HG03565 (cell line): ENCODE data around the gene SCARF1.

Source experiments
- ATAC-seq: cut with Tn5 transposase; IDR thresholded peaks from one replicate; pipeline ENCODE4 v1.9.1; 2021; ENCODE audit warnings: mild to moderate bottlenecking, moderate library complexity; ENCODE audit not compliant: unreplicated experiment

Gene SCARF1

DNA sequence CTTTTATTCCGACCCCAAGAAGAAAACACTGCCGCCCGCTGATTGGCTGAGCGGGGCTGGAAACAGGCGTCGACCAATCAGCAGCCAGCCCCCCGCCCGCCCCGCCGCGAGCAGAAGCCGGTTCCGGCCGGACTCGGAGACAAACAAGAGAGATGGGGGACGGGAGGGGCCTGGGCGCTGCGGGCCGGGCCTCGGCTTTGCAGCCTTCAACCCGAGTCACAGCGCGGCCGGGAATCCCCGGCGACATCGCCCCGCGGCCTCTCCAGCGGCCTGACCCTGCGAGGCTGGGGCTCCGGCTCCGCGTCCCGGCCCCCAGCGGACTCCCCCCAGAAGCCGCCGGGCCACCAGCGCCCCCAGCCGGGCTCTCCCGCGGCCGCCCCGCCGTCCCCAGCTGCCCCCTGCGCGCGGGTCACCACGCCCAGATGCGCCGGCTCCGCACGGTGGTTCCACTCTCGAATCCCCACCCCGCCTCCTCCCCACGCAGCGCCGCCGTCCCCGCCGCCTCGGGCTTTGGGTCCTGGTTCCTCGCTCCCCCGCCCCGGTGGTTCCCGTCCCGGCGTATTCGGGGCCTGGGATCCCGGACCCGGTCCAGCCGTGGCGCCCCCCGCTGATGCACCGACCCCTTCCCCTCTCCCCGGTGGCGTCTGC lies 16.6 kb downstream of the SCARF1 start:
- ATAC-seq, result peak; percentile 36

DNA sequence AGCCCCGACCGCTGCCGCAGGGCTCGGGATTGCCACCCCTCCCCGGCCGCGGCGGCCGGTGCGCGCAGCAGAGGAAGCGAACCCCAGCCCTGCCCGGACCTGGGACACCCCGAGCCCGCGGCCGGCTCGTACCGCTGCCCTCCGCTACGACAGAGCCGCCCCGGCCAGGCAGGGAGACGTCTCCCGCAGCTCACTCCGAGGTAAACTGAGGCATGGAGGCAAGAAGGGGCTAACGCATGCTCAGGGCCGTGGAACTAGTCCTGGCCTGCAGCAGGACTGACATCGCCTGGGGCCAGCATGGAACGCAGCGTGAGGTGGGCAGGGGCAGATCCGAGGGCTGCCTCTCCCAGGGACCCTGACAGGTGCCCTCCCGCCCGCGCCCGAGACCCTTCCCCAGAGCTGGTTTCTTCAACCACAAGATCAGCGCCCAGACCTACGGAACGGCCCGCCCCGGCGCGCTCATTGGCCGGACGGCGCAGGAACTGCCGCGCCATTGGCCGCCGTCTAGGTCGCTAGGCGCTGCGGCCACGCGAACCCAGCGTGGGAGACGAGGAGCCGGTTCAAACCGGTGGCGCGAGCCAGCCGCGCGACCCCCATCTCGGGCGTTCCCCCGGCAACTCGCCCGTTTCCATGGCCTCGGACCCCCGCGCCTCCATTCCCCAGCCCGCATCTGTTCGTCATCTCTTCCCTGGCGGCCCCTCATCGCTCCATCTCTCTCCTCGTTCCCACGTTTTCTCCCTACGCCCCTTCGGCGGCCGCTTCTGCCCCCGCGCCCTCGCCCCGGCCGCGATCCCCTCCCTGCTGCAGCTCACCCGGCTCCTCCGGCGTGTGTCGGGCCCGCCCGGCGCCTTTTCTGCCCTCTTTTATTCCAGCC lies 17.3 kb downstream of the SCARF1 start, which contains the start of gene SLC43A2:
TSS of gene SLC43A2 (minus strand) at position 853 of the 874 bp plus-strand sequence. CDS start 960 bp downstream, outside the sequence.
- ATAC-seq, result peak; percentile 37

GRCh38 chr17:1627182-1627981 lies 18.1 kb downstream of the SCARF1 start:
- no peak for ATAC-seq

DNA sequence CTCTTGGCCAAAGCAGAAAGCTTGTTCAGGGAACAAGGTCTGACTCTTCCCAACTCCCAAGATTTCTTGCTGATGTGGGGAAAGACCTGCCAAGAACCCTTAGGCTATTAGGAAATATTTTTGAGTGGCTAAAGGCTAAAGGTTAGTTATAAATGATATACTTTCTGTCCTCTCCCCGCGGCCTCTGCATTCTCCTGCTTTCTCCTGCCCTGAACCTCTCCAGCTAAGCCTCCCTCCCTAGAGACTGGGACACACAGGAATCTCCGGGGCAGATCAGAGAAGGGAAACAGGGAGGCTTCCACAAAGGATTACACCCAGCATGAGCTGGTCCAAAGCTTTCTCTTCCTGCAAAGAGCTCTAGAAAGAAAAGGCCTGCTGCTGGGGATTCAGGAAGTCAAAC lies 19.2 kb downstream of the SCARF1 start:
- ATAC-seq, result no peak

DNA sequence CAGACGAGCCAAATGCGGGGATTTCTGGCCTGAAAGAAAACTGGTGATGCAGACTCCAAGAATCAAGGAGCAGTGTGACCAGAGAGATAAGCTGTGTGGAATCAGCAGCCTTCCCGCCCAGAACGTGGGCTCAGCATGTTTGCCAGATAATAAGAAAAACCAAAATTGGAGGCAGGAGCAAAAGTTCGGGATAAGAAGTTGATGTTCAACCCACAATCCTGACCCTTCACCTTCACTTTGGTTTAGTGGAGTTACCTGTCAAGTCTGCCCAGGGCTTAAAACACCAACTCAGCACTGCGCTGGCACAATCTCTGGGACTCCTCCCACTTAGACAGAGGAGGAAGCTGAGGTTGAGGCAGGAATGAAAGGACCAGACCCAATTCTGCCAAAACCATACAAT lies 20.0 kb downstream of the SCARF1 start:
- ATAC-seq, result no peak

- ATAC-seq, result no peak
Observed at GRCh38 chr17:1625053-1625452, 20.5 kb downstream of the SCARF1 start.

- no peak for ATAC-seq
Observed at GRCh38 chr17:1624650-1625049, 20.9 kb downstream of the SCARF1 start.

DNA sequence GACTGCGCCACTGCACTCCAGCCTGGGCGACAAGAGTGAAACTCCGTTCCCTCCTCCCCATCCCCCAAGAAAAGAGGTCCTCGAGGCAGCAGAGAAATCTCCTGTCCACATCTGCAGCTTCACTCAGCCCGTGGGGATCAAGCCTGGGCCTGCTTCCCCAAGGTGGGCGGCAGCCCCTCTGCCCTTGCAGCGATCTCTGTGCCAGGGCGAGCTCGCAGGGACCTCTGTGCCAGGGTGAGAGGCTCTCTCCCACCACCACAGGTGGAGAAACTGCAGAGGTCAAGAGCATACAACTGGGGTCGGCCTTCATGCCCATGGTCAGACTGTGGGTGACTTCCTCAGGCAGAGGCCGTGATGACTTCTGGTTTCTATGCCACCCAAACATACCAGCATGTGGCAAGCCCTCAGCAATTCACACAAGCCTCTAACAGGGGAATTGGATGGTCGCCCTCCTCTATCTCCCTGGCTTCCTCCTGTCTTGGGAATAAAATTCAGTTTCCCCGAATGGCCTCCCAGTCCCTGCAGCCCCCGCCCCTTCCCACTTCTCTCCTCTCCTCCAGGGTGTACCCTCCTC lies 22.4 kb downstream of the SCARF1 start:
- no peak for ATAC-seq

DNA sequence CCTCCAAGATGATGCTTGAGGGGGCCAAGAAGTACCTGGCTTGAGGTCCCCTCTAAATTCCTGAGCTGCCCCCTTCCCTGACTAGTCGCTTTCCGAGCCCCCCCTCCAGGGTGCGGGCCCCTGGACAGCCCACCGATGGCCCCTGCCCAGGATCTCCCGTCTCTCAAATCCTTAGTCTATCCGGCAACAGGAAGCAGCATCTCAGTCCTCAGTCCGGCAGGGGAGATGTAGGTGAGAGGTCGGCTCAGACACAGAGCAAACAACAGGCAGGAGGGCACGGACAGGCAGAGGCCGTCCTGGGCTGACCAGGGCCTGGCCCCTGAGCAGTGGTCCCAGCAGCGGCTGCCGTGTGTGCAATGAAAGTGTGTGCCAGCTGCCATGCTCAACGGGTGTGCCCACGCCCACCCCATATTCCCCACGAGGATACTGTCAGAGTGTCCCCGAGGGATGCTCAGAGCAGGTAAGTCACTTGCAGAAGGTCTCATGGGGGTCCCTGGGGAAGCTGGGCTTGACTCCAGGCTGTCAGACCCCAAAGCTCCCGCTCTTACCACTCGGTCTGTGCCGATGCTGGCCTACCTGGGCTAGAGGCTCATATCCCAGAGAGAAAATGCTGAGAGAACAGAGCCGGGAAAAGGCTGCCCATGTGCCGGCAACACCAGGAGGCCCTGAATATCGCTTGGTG lies 24.1 kb downstream of the SCARF1 start:
- no peak for ATAC-seq

DNA sequence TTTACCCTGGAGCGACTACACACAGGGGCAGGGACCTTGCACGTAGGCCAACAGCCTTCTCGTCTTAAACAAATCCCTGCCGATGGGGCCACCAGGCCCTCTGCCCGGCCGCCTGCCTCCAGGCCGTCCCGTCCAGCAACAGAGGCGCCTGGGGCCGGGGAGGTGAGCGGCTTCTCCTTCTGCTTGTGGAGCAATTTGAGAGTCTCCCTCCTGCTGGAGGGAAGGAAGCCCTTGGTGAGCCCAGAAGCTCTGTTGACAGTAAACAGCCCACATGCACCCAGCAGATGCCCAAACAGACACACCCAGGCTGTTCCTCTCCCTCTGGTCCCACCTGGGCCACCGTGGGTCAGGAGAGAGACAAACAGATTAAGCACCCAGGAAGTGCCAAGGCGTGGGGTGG lies 25.0 kb downstream of the SCARF1 start:
- no peak for ATAC-seq

DNA sequence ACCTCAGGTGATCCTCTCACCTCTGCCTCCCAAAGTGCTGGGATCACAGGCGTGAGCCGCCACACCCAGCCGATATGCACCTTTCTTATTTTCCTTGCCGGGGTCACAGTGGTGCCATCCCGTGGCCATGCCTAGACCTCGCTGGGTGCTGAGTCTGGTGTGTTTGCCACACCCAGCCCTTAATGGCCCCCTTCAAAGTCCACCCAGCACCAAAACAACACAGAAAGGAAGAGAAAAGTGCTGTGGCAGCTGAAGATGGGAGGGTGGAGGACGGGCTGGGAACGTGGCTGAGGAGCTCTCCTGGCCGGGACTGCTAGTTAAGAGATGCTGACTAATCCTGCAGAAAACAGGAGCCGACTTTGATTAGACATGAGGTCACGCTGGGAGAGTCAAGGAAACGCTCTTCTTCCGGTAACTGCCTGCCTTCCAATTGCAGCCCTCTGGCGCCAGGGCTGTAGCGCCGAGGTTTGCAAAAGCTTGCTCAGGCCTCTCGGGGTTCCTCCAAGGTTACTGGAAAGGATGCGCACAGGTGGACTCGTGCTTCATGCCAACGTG lies 27.8 kb downstream of the SCARF1 start:
- ATAC-seq, result no peak

DNA sequence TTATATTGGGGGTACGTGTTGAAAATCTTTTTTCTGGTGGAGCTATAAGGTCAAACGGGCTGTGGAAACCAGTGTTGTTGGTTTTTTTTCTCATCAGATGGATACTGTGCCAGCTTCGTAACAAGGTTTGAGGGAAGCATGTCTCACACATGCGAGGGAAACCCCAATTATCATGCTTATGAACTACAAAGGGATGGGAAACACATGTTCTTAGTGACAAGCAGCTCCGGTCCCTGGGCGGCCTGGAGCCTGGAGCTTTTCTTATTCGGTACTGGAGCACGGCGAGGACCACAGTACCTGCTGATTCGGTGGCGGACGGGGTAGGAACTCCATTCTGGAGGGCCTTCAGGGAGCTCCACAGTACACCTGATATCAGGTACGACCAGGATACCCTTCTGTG lies 29.4 kb downstream of the SCARF1 start:
- no peak for ATAC-seq

DNA sequence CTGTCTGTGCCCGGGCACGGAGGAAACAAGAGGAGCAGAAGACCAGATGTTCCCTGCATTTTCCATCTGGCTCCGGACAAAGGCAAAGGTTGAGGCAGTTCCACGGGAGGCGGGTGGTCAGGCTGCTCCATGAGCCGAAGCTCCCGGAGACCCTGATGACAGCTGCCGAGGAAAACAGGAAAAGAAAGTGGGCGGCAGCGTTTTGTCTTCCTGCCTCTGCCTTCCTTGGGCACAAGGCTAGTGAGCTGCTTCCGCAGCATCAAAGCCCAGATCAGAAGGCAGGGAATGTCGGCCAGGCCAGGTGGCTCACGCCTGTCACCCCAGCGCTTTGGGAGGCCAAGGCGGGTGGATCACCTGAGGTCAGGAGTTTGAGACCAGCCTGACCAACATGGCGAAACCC lies 33.1 kb downstream of the SCARF1 start:
- ATAC-seq, result no peak

GRCh38 chr17:1611715-1612114 lies 33.8 kb downstream of the SCARF1 start:
- no peak for ATAC-seq

- no peak for ATAC-seq
Observed at GRCh38 chr17:1608676-1609075, 36.9 kb downstream of the SCARF1 start.

DNA sequence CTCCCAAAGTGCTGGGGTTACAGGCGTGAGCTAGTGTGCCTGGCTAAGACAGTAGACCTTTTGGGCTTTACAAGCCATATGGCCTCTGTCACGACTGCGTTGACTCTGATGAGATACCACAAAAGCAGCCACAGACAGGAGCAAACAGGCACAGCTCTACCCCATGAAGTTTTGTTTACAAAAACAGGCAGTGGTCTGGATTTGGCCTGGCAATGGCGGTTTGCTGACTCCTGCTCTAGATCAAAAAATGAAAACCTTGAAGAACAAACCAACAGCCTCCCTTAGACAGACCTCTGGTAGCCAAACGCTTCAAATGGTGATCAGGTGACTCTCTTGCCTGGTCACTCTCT lies 37.6 kb downstream of the SCARF1 start:
- ATAC-seq, result no peak

GRCh38 chr17:1606352-1606985 lies 39.1 kb downstream of the SCARF1 start:
- no peak for ATAC-seq

DNA sequence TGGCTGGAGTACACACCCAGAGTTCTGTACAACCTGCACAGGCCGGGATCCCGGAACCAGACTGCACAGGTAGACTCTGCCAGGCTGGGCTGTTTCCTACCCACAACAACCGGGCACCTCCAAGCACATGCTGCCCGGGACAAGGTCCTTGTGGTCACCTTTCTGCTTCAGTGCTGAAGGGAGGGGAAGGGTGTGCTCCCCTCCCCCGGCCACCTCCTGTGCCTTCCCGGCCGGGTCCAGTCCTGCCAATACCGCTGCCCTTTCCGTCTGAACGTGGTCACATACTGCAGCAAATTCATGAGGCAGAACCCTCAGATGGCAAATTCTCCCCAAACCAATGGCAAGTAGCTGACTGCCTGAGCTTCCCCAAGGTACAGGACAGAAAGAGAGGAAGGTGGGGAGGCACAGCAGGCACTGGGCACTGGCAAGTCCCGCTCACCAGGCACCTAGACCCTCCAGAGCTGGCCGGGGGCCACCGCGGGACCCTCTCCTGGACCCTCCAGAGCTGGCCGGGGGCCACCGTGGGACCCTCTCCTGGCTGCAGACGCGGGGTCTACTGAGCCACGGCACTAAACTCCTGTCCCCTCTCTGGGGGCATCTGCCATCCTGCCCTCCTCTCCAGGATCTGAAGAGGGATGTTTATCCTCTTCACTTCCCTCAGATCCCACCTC lies 39.7 kb downstream of the SCARF1 start:
- no peak for ATAC-seq

GRCh38 chr17:1604831-1605528 lies 40.6 kb downstream of the SCARF1 start:
- ATAC-seq, result no peak
